Stimulated activated CD4-positive, alpha-beta T cell treated with anti-CD3 and anti-CD28 coated beads, TNF-alpha, amount 100 ng/mL, for 24 hours (primary cell): ENCODE data around the gene SORCS2.

Experiments used
- DNase-seq, 3 experiments: peaks; one replicate each; pipeline ENCODE4 v3.0.0-alpha.2; 2020; ENCODE audit warnings: low read depth in 3 of 3

Gene SORCS2

DNA sequence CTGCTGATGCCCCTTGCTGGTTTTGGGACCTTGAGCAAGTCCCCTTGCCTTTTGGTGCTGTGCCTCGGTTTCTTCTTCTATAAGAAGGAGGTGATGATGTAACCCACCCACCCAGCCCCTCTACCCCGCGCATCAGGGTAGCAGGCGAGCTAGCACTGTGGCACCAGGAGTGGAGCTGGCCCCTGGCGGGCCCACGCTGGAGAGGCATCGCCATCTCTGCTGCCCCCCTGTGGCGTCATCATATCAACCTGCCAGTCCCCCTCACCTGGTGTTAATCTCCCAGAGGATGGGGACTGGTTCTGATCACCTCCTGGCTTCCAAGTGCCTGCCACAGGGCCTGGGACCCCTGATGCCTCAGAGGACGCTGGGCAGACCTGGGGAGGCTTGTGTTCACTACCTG lies 6.3 kb upstream of the SORCS2 start:
- DNase-seq: peak in 1 of 3 experiments; percentile 14

DNA sequence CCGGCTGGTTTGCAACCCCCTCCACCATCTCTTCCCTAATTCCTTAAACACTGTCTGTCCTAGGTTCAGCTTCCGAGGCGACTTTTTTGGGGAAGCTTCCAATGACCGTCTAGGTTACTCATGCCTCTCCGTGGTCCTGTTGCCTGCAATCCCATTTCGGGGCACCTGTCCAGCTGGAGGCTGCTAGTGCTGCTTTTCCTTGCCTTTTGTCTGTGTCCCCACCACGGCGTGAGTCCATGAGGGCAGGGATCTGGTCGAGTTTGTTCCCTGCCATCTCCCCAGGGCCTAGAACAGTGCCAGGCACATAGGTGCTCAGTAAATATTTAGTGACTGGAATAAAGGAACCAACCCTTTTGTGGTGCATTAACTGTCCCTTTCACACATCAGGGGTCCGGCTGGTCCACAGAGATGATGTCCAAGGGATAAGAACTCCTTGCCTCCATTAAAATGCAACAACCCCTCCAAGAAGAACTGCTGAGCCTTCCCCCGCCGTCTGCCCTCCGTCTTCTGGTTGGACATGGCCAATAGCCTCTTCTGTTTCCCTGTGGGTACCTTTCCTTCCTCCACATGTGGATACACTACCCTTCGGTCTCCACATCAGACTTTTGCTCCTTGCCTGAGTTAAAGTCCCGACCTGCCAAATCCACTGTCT lies 5.7 kb upstream of the SORCS2 start:
- no peak for DNase-seq

DNA sequence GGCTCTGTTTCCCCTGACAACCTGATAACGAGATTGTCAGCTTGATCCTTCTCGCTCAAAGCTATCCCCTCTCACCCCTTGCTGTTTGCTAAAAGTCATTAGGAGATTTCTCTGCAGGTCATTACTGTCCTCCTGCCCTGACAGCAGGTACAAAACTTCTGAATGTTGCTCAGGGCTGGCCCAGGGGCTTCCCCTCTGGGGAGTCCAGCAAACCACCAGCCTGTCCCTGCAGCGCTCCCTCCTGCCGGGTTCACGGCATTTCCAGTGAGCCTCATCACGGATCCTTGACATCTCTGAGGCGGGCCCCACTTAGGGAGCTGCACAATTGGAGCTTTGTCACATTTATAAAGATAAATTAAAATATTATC lies 5.2 kb upstream of the SORCS2 start:
- DNase-seq: no peak

DNA sequence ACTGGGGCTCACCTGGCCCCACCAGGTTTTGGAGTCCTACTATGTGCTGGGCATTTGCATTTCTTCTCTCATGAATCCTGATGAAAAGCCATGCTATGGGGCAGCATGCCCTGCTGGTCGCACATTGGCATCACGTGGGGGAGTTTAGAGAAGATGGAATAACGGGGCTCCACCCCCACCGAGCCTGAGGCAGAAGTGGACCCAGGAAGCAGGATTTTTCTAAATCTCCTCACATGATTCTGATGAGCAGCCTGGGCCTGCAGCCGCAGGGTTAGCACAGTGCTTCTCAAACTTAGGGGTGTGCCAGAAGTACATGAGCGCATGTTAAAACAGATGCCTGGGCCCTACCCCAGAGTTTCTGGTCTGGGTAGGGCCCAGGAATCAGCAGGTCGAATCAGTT lies 4.6 kb upstream of the SORCS2 start:
- DNase-seq: no peak

DNA sequence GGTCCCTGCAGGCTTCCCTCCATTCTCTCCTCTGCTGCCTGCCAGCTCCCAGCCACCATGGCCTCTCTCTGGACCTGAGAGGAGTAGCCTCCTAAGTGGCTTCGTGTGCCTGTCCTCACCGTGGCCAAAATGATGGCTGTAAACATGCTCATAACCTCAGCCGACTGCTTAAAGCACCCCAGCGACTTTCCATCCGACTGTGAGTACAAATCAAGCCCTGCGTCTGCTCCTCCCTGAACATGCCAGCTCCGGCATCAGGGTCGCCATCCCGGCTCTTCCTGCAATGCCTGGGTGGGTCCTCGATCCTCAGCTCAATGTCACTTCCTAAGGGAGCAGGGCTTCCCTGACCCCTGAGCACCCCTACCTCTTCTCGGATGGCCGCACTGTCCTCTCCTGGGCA lies 3.3 kb upstream of the SORCS2 start:
- DNase-seq: no peak

DNA sequence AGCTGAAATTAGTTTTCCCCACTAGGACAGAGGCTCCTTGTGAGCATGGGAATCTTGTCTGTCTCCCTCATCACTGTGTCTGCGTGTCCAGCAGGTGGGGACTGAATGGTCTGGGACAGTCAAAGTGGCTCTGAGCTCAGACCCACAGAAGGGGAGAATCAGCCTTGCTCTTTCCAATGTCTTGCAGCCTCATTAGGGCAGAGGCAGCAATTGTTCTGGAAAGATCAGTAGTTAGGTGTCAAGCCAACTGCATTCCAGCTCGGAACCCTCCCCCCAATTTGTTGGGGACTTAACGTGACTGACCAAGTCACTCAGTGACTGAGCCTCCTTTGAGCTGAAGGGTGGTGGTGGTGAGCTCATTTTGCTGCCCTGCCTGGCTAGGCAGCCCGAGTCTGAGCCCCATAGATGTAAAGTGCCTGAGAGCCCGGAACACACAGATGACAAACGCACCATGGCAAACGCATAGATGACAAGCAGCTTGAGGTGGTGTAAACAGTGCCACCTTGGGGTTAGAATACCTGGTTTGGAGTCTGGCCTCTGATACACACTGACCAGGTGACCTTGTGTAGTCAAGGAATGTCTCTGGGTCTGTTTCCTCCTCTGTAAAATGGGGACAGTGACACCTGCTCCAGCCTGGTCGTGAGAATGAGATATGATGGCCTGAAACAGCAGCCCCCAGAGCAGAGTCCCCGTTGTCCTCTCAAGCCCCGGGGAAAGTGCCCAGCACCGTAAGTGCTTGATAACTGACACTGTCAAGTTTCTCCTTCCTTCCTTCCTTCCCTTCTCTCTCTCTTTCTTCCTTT lies 2.7 kb upstream of the SORCS2 start:
- DNase-seq: no peak

DNA sequence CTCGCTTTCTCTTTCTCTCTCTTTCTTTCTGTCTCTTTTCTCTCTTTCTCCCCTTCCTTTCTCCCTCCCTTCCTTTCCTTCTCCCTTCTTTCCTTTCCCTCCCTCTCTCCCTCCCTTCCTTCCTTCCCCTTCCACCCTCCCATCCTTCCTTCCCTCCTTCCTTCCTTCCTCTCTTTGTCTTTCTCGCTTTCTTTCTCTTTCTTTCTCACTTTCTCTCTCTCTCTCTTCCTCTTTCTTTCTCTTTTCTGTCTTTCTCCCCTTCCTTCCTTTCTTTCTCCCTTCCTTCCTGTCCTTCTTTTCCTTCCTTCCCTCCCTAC lies 2.1 kb upstream of the SORCS2 start:
- no peak for DNase-seq

DNA sequence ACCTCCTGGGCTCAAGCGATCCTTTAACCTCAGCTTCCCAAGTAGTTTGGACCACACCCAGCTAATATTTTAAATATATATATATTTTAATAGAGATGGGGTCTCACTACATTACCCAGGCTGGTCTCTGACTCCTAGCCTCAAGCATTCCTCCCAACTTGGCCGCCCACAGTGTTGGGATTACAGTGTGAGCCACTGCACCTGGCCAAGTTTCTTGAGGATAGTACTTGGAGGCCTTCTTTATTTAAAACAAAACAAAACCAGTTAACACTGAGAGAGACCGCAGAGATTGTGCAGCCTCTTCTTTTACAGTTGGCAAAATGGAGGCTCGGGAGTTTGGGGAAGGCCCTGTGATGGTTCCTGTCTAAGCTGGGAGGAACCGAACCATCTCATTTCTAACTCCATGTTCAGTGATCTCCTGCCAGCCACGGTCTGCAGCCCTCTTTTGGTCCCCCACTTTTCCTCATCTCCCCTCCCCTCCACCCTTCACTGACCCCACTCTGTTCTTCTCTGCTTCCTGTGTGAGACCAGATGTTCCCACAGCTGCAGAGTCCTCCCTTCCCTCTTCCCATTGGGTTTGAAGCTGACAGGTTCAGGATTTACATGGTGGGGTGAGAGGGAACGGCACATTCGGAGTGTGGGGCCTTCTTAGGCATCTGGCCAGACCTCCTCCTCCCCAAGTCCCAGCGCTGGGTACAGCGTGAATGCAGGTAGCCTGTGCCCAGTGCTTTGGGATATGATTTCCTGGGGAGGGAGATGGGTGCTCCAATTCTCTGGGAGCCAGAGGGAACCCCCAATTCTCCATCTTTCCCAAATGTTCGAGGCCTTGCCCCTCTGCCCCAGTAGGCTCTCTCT lies 1.4 kb upstream of the SORCS2 start:
- no peak for DNase-seq

DNA sequence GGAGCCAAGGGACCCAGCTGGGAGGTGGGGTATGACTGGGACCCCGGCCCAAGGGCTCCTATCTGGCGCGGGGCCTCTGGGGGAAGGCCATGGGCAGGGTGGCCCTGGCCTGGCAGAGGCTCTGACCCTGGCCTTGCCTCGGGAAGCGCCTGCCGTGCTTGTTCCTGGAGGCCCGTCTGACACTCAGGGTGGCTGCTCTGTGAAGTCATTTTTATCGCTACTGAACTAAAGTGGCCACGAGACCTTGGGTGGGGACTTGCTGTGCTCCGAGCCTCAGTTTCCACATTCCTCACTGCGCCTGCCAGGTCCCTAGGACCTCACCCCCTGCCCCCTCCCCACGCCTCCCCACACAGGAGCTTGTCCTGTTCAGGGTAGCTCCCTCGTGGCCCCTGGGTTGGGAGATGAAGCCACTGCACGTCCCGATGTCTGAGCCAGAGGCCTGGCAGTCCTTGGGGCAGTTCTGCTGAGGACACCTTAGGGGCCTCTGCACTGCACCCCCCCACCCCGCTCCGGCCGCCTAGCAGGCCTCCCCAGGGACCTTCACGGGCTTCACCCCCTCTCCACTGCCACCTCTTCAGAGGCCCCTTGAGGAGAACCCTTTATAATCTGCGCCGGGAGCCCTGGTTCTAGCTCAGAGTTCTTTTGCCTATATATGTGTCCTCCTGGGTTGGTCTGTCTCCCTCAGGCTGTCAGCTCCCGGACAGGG lies 639 bp upstream of the SORCS2 start:
- DNase-seq: no peak

DNA sequence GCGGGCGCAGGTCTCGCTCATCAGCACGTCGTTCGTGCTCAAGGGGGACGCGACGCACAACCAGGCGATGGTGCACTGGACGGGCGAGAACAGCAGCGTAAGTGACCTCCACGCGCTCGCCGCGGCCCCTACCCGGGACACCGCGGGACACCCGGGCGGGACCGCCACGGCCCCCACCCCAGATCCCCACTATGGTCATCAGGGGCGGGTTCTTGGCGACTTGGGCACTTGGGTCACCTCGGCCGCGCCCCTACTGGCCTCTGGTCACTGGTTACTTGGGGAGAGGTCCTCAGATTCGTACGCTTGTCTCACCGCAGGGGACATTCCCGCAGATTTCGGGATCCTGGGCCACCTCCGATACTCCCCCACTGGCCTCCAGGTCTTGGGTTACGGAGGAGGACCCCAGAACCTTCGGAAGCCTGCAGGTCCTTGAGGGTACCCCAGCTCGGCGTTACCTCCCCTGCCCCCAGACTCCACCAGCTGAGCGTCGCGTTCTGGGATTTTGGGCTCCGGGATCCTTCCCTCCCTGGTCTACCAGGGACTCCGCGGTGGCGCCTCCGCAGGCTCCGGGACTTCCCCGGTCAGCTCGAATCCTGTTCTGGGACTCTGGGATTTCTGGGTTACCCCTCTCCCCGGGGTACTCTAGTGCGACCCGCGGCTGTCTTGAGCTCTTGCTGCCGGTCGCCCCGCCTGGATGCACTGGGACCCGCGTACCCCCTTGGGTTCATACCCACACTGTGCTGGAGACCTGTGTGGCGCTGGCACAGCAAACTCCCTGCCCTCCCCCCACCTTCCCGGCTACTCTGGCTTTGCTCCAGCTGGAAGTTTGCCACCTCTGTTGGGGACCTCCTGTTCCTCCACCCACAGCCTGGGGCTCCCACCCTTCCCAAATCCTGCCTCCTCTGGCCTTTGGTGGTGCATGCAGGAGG lies 956 bp downstream of the SORCS2 start:
- DNase-seq: no peak

DNA sequence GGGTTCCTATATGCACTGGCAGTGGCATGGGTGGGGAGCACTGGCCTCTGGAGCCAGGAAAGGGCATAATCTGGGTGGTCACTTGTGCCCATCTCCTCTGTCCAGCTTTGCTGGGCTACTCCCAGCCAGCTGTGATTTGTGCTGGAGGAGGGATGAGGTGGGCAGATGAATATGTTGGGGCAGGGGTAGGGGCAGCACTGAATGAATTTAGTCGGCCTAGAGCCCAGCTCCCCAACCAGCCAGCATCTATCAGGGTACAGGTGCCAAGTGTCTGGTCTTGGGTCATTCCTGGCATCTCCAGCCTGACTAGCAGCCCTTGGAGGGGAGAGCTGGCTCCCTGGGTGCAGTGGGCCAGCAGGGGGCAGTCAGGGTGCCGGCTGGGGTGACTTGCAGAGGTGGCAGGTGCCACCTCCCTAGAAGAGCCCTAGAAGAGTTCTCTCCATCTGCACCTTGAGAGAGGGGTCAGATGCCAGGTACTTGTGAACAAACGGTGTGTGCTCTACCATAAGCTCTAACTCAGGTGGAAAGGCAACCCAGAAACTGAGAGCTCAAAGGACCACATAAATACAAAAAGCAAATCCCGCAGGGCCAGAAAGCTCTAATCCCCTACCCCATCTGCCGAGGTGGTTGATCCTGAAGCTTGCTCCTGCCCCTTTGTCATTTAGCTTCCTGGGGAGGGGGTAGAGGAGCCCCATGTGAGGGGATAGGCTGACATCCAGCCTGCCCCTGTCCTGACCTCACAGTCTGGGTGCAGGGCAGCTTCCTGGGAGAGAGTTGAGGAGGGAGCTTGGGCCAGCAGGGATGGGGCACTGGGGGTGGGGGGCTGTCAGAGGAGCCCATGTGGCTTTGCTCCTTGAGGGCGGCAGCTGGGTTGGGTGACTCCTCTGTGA lies 2.2 kb downstream of the SORCS2 start:
- DNase-seq: peak in 2 of 3 experiments; percentile 14 to 30

DNA sequence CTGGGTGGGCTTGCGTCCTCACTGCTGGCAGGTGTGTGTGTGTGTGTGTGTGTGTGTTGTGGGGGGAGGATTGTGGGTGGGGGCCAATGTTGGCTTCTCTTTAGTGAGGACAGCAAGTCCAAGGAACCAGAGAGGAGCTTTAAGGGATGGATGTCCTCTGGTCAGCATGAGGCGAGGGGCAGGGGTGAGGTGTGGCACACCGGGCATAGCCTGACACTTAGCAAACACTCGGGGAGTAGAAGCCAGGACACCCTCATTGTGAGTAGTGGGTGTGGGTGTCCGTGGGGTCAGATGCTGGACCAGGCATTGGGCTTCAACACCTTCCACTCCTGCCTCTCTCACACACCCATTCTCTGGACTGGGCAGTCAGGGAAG lies 2.8 kb downstream of the SORCS2 start:
- no peak for DNase-seq

DNA sequence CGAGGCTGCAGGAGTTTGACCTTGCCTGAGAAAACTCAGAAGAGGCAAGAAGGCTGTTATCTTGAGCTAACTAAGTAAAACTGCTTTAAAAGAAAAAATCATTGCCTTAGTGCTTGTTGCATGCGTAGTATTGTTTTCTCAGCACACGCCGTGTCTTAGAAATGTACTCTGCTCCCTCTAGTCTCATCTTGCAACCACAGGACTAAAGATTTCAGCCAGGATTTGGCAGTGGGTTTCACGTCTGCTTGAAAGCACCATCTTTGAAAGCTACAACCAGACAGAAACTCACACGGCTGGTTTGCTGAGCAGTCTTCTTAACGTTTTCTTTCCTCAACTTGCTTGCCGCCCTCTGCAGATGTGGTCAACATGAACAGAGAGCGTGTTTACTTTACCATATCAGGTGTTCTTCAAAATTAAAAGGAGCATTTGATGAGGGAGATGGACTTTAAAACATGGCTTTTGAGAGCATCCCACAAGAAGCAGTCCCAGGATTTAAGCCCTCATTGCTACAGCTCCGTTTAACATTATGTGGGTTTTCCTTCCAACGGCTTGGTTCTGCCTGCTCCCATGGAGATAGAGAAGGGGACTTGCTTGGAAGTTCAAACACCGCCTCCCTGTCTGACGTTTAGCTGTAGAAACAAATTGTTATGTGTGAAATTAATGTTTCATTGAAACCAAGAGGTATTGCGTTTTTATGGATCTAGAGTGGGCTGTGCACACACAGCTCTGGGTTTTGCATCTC lies 3.4 kb downstream of the SORCS2 start:
- DNase-seq: no peak

DNA sequence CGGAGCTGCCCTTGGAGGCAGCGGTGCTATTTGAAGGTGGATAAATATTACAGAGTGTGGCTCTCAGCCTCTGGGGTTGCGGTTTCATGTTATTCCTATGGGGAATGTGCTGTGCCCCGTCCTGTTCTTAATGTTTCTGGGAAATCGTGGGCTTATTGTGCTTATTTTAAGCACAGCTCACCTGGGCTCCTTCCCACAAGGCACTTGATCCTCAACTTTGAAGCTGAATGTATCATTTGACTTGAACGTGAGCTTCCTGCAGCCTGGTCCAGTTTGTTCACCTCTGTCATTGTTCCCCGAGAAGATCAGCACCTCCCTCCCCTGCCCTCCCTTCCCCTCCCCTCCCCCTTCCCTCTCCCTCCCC lies 3.9 kb downstream of the SORCS2 start:
- no peak for DNase-seq

DNA sequence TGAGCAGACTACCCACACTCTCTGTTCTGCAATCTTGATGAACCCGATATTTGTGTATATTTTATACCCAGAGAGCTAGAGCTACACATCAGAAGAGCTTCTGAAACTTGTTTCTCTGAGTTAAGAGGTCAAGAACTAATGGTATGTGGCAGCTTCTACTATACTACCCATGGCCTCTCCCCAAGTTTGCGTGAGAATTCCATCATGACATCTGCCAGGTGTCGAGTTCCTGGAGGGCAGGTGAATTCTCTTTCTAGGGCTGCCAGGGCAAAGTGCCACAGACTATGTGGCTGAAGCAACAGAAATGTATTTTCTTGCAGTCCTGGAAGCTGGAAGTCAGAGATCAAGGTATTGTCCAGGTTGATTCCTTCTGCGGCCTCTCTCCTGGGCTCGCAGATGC lies 4.4 kb downstream of the SORCS2 start:
- no peak for DNase-seq

DNA sequence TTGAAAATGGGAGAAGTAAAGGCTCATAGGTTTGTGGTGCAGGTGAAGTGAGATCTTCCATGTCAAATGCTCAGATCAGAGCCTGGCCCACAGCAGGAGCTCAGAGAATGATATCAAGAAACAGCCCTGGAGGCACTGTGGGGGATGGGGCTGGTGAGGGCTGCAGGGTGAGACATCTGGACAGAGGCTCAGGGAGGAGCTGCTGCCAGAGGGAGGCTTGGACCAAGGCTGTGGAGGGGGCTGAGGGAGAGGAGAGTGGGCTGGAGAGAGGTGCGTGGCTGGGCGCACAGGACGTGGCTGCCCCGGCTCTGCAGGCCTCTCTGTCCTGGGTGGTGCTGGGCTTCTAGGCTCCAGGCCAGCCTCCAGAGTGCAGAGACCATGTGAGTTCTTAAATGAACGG lies 5.6 kb downstream of the SORCS2 start:
- DNase-seq: no peak

DNA sequence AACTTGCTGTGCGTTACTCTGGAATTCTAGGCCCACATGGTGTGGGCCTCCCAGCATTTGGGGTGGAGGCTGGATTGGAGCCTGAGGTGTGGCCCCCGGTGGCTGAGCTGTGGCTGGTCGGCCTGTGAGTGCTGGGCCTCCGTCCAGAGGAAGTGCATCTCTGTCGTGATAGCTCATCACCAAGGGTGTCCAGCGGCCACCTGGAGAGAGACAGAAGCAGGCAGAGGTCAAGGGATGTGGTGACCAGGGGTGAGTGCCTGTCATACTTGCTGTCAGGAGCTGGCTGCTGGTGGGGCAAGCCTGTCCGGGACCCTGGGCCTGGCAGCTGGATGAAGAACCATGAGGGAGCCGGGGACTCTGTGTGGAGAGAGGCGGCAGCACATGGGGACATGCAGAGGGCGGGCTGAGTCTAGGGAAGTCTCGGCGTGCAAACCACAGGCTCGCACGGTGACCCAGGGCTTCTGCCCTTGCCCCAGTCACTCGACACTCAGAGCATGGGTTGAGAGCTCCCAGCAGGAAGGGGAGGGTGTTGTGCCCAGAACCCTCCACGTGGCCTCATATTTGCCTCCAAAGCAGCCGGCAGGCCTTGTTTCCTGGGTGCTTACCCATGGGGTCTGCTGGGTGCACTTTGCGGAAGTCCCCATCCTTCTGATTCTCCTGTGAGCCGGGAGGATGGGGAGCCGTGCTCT lies 6.2 kb downstream of the SORCS2 start:
- no peak for DNase-seq

DNA sequence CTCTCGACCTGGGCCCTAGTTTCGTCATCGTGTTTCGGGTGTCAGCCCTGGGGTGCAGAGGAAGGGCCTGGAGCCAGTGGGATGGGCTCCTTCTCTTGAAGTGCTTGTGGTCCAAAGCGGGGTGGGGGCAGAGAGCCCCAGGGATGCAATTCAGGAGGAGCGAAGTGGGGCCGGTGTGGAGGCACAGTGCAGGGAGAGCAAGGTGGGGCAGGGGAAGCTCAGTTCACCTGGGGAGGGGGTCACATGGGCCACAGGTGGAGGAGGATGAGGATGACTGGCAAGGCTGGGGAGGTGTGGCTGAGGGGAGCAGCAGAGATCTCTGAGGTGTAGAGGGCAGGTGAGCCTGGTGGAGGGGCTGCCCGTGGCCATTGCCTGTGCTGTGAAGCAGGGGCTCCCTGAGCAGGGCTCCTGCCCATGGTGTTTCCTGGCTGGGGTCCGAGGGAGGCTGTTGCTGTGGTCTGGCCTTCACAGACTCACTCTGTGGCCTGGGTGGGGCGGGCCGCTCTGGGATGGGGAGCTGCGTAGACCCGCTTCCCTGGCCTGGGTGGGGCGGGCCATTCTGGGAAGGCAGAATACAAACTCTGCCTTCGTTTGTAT lies 6.9 kb downstream of the SORCS2 start:
- DNase-seq: no peak
